Right renal pelvis (tissue), 4 donors: Measurements from ENCODE around the gene SFXN3. TPM values are rescaled to one million over a fixed set of nuclear protein-coding genes. Genes with fewer than 3 reads are reported as not detected.
"Not testable (repeated sequence)": the region's sequence is repeated elsewhere in the genome, so short reads cannot be mapped to it uniquely, and the experiment has no call there.

Source experiments
- DNase-seq, 4 donors: peaks; one replicate each; pipeline ENCODE4 v3.0.0-alpha.2; 2013; ENCODE audit warnings: low read depth in 4 of 4, low spot score in 3 of 4, missing footprints in 1 of 4
- polyA plus RNA-seq, 4 donors: library from polyadenylated mRNA; unstranded; fragments of 120-200 nt; gene quantifications; one replicate each; pipeline ENCODE4 v1.2.1, GENCODE V29; 2013; ENCODE audit not compliant: insufficient read length in 4 of 4

Gene SFXN3
- polyA plus RNA-seq, 4 donors = 22.1 to 24.6 (median 22.7) TPM

DNA sequence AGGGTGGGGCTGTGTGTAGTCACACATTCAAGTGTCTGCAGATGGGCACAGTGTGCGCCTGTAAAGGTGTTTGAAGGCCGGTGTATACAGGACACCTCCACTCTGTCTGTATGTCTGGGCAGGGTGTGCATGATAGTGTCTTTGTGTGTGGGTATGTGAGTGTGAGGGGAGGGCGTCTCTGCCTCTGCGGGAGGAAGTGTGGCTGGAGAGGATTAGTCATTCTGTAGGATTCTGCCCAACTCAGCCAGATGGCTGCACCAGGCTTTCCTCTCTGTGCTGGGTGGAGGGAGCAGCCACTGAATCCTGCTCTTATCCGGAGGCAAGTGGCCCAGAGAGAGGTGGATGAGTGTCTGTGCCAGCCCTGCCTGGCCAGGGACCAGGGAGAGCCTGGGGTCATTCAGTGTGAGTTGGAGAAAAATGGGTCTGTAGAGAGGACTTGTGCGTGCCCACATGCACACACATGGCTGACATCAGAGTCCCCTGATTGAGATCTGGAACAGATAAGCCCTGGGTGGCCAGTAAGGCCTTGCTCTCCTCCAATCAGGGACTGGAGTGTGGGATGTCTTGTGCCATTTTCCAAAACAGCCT, 1.7 kb downstream of the SFXN3 start:
- no peak for DNase-seq

DNA sequence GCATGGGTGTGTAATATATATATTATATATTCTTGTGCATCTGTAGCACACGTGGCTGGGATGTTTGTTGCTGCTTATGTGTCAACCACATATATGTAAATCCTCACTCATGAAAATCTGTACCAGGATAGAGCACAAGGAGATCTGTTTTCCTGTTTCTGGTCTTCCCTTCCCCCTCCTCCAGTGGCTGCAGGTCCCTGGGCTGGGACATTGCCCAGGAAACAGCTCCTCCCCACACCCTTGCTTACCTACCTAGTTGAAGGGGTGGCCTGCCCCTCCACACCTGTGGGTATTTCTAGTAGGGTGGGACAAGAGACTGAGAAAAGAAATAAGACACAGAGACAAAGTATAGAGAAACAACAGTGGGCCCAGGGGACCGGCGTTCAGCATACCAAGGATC, 2.2 kb downstream of the SFXN3 start:
- DNase-seq = no peak

DNA sequence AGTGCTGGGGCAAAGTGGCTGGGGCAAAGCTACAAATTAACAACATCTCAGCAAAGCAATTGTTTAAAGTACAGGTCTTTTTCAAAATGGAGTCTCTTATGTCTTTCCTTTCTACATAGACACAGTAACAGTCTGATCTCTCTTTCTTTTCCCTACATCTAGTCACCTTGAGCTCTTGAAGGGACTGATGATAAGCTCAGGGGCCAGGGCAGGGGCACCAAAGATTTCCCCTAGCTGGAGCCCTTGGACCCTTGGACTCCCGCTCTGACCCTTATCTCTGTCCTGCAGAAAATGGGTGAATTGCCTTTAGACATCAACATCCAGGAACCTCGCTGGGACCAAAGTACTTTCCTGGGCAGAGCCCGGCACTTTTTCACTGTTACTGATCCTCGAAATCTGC, 3.4 kb downstream of the SFXN3 start:
- not testable (repeated sequence) for DNase-seq

DNA sequence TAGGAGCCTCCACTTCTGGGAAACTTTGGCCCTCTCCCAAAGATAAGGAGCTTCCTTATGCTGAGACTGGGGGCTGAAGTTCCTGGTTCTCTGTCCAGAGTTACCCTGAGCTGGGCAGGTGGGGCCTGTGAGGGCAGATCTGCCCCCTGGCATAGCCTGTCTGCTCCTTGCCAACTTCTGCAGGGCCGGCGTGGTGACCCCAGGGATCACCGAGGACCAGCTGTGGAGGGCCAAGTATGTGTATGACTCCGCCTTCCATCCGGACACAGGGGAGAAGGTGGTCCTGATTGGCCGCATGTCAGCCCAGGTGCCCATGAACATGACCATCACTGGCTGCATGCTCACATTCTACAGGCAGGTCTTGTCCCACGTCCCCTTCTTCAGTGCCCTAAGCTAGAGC, 4.3 kb downstream of the SFXN3 start:
- no peak for DNase-seq

DNA sequence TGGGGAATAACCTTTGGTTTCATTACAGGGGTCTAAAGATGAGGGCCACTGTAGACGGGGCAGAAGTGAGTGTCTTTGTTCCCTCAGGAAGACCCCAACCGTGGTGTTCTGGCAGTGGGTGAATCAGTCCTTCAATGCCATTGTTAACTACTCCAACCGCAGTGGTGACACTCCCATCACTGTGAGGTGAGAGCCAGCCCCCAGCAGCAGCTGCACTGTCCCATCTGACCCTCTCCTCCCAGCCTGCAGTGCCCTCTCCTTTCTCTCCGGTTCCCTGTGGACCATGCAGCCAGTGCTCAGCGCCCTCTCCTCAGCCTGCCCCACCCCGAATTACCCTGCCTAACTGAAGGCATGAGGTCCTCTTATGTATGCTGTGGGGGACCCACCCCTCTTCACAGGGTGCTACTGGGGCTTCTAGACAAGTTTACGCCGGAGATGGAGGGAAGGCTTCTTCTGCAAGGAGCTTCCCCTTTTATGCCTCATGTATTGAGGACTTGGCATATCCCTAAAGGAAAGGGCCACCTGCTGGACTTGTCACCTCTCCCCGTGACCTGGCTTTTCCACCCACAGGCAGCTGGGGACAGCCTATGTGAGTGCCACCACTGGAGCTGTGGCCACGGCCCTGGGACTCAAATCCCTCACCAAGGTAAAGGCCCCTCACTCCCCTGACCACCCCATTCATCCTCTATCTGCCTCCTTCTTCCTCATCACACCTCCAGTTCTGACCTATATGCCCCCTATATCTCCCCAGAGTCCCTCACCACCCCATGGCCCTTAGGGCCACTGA, 5.1 kb downstream of the SFXN3 start:
- no peak for DNase-seq

DNA sequence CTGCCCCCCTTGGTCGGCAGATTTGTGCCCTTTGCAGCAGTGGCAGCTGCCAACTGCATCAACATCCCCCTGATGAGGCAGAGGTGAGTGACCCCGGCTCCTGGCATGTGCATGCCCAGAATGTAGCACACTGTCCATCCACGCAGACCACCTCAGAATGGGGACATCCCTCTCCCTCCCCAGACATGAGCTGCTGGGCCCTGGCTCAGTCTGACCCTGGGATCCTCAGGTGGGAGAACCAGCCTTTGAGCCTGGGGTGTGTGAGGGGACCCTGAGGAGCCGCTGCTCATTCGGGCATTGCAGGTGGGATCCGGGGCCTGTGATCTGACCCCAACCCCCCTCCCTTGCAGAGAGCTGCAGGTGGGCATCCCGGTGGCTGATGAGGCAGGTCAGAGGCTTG, 5.7 kb downstream of the SFXN3 start:
- DNase-seq = no peak

DNA sequence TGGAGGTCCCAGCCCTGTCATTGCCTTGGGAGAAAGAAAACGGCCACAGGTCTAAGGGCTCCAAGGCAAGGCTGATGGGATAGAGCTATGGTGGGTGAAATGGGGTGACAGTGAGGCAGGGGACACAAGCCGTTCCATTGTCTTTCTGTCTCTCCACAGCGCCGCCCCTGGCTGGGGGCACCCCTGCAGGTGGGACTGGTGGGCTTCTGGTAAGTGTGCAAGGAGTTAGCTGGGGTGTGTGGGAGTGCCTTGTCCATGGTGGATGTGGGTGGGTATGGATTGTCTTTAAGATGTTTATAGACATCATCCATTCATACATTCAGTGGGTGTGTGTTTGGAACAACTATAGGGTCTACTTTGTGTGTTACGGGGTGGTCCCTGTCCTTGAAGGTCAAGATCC, 7.5 kb downstream of the SFXN3 start:
- DNase-seq = no peak

DNA sequence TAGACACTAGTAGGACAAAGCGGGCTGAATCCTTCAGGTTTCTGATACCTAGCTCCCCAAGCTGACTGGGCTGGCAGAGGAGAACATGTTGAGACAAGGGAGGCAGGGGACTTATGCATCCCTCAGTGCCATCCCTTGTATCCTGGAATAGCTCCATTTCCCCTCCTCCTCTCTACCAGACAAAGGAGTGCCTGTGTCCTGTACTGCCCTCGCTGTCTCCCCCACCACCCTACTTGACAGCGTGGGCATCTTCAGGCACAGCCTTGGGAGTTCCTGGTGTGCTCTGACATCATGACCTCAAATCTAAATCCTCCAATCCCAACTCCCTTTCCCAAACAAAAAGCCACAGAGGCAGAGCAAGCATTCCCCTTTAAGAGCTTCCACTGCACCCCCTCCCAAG, 9.0 kb downstream of the SFXN3 start:
- DNase-seq = no peak

DNA sequence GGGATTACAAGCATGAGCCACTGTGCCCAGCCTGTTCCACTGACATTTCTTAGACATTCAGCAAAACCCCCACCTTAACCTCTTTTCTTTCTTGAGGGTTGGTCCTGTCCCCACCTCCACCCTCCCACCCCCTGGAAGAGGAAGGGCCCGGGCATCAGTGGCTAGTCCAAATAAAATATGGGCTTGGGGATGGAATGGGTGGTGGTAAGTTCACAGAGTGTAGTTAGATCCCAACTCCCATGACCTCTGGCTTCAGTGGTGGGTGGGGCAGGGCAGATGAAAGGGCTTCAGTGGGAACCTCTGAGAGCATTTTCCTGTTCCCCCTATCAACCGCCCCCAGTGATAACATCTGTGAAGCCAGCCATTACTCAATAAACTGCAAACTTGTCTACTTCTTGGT, 9.8 kb downstream of the SFXN3 start:
- no peak for DNase-seq

DNA sequence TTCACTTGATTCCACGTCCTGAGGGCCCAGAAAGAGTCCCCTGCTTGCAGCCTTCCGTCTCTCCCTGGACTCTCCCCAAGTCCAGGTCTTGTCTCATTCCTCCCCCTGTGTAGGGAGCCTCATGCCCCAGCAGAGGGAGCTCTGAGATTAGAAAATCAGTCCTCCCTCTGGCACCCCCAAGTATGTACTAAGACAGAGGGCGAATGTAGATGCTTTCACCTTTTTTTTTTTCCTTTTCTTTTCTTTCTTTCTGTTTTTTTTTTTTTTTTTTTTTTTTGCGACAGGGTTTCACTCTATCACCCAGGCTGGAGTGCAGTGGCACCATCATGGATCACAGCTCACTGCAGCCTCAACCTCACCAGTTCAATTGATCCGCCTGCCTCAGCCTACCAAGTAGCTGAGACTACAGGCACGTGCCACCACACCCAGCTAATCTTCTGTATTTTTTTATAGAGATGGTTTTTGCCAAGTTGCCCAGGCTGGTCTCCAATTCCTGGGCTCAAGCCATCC, 10.3 kb downstream of the SFXN3 start:
- DNase-seq = peak in 3 of 4 donors; percentile 78 to 85 (median 80)

DNA sequence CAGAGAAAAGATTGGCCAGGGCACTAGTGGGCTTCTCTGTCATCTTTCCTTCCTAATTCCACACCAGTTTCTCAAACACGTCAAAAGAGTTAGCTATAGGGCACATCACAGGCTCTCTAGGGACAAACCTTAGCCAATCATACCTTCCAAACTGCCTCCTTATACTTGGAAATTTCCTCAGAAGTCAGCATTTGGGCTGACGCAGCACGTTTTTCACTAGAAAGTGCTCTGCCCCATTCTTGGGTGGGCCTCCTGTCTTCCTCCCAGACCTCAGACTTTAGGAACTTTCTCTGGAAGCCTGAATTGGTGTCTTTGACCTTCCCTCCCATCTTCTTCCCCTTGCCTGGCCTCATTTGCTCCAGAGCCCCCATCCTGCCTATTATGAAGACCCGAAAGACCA, 11.1 kb downstream of the SFXN3 start:
- DNase-seq = no peak

DNA sequence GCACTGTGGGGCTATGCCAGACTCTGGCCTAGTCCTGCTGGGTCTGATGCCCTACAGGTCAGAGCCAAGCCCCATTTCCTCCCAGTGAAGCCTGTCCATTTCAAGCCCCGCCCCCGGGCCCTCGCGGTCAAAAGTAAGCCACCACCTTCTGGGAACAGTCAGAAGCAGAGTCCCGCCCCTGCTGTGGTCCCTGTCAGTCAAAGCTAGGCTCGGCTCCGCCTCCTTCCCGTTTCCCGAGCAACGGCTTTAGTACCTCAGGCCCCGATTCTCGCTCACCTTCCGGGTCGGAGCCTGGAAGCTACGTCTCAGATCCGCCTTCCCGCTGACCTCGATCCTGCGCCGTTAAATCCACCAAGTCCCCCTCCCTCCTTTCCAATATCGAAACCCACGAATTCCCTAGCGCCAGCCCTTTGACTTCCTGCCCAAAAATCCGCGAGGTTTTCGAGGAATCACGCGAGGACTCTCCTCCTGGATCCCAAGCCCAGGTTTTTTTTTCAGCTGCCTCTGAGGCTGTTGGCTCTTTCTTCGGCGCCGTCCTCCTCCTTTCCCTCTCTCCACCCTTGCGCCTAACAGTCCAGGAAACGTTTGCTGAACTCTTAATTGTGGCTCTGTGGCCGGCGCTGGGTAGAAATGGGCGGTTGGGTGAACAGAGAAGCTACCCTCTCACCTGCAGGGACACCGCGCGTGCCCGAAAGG, 11.8 kb downstream of the SFXN3 start:
- peak; percentile 89 to 93 (median 92) for DNase-seq

DNA sequence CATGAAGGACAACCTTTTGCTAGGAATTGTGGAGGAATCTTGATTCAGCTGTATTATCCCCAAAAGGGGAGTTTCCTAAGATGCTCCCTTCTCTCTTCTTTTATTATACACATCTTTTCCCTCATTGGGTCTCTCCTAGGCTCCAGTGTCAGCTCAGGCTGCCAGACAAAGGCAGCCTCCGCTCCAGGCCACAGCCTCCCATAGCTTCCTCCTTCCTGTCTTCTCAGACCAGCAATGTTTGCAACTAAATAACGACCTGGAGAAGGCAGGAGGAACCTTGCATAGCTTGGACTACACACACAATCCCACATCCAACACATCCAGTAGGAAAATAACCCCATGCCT, 12.3 kb downstream of the SFXN3 start:
- no peak for DNase-seq

DNA sequence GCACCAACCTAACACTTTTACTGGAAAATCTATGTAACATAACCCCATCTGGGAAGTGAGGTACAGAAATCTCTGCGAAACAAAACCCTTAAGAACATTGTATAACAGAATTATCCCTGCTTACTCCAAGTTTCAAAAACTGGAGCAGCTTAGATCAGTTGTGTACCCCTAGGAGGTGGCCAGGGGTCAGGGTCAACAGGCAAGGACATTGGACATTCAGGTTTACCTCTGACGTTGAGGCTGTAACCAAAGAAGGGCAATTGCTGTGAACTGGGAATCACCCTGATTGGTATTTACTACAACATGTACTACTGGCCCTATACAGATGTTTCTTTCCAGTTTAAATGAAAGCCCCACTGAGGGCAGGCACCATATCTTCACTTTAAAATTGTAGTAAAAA, 13.1 kb downstream of the SFXN3 start:
- DNase-seq = no peak

DNA sequence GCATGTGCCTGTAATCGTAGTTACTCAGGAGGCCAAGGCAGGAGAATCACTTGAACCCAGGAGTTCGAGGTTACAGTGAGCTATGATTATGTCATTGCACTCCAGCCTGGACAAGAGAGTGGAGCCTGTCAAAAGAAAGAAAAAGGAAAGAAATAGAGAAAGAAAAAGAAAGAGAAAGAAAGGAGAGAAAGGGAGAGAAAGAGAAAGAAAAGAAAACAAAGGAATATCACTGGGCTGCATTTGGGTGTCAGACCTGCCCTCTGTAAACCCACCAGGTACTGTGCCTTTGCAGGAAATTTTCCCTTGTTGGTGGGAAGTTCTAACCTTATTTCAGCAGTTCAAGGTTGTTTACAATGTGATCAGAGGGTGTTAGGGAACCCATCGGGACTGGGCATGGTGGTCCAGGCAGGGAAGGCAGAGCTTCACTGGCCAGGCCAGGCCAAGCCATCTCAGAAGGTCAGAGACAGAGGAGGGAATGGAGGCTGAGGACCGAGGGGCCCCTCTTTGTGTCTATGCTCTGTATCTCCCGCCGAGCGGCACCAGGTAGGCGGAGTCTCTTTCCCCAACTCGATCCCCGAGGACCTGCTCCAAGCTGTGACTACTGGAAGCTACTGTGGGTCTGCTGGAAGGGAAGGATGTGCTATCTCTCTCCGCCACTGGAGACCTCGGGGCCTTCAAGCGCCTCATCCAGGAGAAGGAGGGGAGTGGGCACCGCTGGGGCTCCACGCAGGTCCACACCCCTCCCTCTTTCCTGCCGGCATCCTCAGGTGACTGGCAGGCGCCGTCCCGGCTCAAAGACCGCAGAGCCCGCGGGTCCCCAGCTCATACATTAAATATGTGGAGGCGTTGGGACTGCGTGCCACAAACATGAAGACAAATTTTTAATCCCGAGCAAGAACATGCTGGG, 15.6 kb downstream of the SFXN3 start:
- no peak for DNase-seq

DNA sequence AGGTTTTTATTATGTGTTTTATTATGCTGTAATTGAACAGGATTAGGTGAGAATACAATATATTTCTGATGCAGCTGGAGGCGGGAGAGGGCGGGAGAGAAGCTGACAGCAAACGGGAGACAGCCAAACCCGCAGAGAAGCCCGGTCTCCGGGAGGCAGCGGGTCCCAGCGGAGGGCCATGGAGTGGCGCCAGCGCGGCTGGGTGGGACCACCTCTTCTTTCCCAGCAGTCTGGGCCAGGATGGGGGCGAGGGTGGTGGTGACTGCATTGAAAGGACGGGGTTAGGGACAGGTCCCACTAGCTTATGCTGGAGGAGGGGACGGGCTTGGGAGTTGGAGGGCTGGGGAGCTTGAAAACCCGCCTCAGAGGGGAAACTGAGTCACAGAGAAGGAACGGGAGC, 16.2 kb downstream of the SFXN3 start:
- no peak for DNase-seq

DNA sequence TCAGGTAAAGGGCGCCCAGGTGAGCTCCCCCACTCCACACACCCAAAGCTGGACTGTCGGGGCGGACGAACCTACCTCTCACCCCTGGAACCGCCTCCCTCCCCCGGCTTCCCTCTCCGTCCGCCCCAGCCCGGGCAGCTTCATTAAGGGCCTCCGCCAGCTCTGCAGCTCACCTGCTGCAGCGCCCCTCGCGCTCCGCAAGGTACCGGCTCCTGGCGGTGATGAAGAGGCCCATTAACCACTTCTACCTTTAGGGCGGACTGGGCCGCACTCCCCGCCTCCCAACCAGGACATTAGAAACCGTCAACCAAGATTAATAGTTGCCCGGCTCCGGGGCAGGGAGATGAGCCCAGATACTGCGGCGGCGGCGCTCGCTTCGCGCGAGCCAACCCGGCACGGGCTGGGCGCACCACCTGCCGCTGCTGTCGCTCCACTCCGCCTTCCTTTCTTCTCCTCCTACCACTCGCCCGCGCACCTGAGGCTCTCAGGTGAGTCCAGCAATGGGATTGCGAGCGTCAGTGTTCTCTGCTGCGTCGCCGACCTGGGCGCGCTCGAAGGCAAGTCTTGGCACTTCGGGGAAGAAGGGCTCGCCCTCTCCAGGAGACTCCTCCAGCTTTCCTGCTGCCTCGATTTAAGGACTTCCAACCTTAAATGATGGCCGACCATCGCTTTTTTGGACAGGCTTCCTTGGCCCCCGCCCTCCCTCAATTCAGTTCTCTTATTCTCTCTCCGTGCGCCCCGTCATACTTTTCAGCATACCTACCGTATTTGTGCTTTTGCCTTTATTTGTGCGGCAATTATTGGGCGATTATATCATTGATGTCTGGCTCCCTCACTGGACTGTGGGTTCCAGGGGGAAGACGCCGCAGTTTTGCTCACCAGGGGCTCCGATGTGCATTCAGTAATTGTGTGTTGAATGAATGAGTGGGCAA, 17.2 kb downstream of the SFXN3 start:
- DNase-seq = no peak

DNA sequence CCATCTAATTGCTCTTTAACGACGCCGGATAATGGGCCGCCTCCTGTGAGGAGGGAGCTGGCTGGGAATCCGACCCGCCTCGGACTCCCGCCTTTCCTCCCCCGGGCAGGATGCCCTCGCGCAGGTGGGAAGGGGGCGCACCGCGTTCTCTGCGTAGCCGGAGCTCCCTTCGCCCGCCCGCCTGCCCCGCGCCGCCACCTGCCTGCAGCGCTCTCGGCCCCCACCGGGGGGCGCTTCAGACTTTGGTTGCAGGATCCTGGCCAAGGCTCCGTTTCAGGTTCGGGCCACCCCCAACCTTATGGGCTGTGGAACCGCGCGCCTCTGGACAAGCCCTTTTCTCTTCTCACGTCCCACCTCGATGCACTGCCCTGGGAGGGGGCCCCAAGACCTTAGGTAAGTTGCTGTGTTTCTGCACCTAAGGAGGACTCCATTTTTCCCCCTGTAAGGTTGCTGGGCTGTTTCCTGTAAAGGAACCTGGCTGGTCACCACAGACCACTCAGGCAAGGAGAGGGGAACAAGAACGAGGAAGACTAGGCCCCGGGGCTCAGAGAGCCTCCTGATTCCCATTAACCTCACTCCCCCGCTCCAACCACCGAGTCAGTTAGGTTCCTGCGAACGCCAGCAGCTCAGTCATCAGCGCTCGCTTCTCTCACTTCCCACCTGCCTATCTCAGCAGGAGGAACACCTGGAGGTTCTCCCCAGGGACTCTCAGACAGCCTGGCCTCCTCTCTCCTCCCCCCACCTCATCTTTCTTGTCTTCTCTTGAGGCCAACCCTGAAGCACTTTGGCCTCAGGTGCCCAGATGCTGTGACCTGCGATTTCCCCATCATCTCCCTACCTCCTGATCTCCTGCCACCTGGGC, 19.4 kb downstream of the SFXN3 start:
- DNase-seq = no peak

DNA sequence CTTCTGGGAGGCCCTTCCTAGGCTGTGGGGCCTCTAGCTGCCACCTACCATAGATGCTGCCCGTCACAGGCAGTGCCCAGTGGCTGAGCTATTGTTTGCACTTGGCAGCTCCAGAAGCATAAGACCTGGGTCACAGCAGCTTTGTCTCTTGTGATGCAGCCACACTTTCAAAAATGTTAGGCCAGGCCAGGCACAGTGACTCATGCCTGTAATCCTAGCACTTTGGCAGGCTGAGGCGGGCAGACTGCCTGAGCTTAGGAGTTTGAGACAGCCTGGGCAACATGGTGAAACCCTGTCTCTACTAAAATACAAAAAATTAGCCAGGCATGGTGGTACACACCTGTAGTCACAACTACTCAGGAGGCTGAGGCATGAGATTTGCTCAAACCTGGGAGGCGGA, 21.3 kb downstream of the SFXN3 start:
- DNase-seq = no peak
